ENCODE measurements around the gene DYNLT5.

GRCh38 chr1:66824771-66825170 is 72.5 kb downstream of the DYNLT5 start:
- TF ChIP-seq POLR2A (IDR thresholded peaks at IDR 0.05; ENCODE audit: borderline replicate concordance, extremely low read depth, insufficient read depth, insufficient read length) (no peak), CTCF (IDR thresholded peaks at IDR 0.05 in 2 of 3, conservative IDR thresholded peaks at IDR 0.05 in 1 of 3; ENCODE audit: borderline replicate concordance in 1 of 3, insufficient read depth in 1 of 3, low read depth in 2 of 3, low read length in 2 of 3) (no peak), POLR2AphosphoS5 (IDR thresholded peaks at IDR 0.05; ENCODE audit: low read depth, low read length) (no peak), EZH2 (IDR thresholded peaks at IDR 0.05) (no peak), EZH2phosphoT487 (IDR thresholded peaks at IDR 0.05; ENCODE audit: borderline replicate concordance) (no peak), MAX (IDR thresholded peaks at IDR 0.05) (no peak)

Measured in HCT116 (cell line).